Suprapubic skin (tissue), 4 donors: ENCODE results near the gene KCNMB1. TPM values are rescaled to one million over a fixed set of nuclear protein-coding genes. Genes with fewer than 3 reads are reported as not detected.

Experiments
- DNase-seq, 2 donors: peaks; one replicate each; pipeline ENCODE4 v3.0.0-alpha.2; 2019; ENCODE audit warnings: low spot score in 2 of 2
- H3K27ac ChIP-seq: fragments of 200-600 bp; sonication (generic); one replicate; pipeline ENCODE4 v1.5.1; 2019
- H3K27me3 ChIP-seq: fragments of 200-600 bp; sonication (generic); one replicate; pipeline ENCODE4 v1.5.1; 2019
- H3K36me3 ChIP-seq: fragments of 200-600 bp; sonication (generic); one replicate; pipeline ENCODE4 v1.5.1; 2019
- H3K4me1 ChIP-seq: fragments of 200-600 bp; sonication (generic); one replicate; pipeline ENCODE4 v1.5.1; 2019
- H3K4me3 ChIP-seq: fragments of 200-600 bp; sonication (generic); one replicate; pipeline ENCODE4 v1.5.1; 2019; ENCODE audit warnings: mild to moderate bottlenecking
- H3K9me3 ChIP-seq: fragments of 200-600 bp; sonication (generic); one replicate; pipeline ENCODE4 v1.5.1; 2019
- EP300 ChIP-seq: sonication (generic); formaldehyde crosslinking; IDR thresholded peaks from one replicate; pipeline ENCODE4 v1.6.1; 2017; ENCODE audit warnings: antibody characterized with exemption
- POLR2A ChIP-seq, 2 donors: fragments of 450-650 bp; IDR thresholded peaks; one replicate each; pipeline ENCODE4 v1.6.1; 2017; ENCODE audit warnings: antibody characterized with exemption in 2 of 2, mild to moderate bottlenecking in 2 of 2, moderate library complexity in 2 of 2
- POLR2AphosphoS5 ChIP-seq, 3 donors: sonication (generic); formaldehyde crosslinking; IDR thresholded peaks; one replicate each; pipeline ENCODE4 v1.6.1; 2017; ENCODE audit warnings: antibody characterized with exemption in 3 of 3
- WGBS: methylation state at CpG from one replicate; pipeline ENCODE4 v1.1.5; 2018; 5-methylcytosine and 5-hydroxymethylcytosine counted together
- total RNA-seq, 4 donors: library from RNA; depleted of rRNA; stranded (reverse); fragments of >200 nt; gene quantifications; one replicate each; pipeline ENCODE4 v1.1.0, GENCODE V29; 2016
- TF ChIP-seq, protein P1 (sequence below), 2 donors: fragments of 200-600 bp in 1 of 2; fragments of 450-650 bp in 1 of 2; sonication (generic) in 1 of 2; IDR thresholded peaks; one replicate each; pipeline ENCODE4 v1.5.1; 2016 to 2019; ENCODE audit warnings: antibody characterized with exemption in 2 of 2, mild to moderate bottlenecking in 1 of 2, moderate library complexity in 1 of 2

The KCNMB1 gene
- total RNA-seq, 4 donors from 2014 or later, result 1.3 to 3.7 (median 1.9) TPM

GRCh38 chr5:170432669-170433068 lies 43.5 kb upstream of the KCNMB1 start:
- H3K27ac ChIP-seq, result no peak overlapping the region
- TF ChIP-seq POLR2AphosphoS5 (IDR thresholded peaks at IDR 0.05), result no peak
- no peak for TF ChIP-seq EP300
- TF ChIP-seq POLR2A (IDR thresholded peaks at IDR 0.05), result no peak
- TF ChIP-seq, protein P1, sequence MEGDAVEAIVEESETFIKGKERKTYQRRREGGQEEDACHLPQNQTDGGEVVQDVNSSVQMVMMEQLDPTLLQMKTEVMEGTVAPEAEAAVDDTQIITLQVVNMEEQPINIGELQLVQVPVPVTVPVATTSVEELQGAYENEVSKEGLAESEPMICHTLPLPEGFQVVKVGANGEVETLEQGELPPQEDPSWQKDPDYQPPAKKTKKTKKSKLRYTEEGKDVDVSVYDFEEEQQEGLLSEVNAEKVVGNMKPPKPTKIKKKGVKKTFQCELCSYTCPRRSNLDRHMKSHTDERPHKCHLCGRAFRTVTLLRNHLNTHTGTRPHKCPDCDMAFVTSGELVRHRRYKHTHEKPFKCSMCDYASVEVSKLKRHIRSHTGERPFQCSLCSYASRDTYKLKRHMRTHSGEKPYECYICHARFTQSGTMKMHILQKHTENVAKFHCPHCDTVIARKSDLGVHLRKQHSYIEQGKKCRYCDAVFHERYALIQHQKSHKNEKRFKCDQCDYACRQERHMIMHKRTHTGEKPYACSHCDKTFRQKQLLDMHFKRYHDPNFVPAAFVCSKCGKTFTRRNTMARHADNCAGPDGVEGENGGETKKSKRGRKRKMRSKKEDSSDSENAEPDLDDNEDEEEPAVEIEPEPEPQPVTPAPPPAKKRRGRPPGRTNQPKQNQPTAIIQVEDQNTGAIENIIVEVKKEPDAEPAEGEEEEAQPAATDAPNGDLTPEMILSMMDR (IDR thresholded peaks at IDR 0.05), result no peak
- no peaks in the 10 kb centered on the region for H3K4me1 ChIP-seq
- DNase-seq, result no peak
- no peak overlapping the region for H3K4me3 ChIP-seq
- WGBS, result 91% methylated on average over 3 of the region's 3 CpGs
- no peaks in the 10 kb centered on the region for H3K36me3 ChIP-seq
- H3K27me3 ChIP-seq, result no peaks in the 10 kb centered on the region
- no peaks in the 10 kb centered on the region for H3K9me3 ChIP-seq

DNA sequence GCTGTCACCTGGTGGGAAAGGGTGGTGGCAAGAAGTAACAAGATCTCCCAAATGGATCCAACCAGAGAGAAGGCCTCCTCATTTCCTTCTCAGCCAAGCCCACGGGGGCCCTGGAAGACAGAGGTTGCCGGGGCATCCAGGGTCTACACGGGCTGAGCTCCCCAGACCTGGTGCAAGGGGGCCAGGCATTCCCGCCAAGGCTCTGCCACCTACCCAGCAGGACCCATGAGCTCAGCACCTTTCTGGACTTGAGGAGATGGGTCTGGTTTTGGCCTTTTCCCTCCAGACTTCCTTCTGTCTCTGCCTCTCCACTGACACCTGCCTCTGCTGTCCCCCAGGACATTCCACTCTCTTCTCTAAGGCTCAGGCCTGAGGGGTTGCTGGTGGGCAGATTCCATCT lies 42.4 kb upstream of the KCNMB1 start:
- H3K36me3 ChIP-seq, result no peaks in the 10 kb centered on the region
- WGBS, result 100% methylated on average over 2 of the region's 4 CpGs
- no peak overlapping the region for H3K27ac ChIP-seq
- no peak overlapping the region for H3K4me3 ChIP-seq
- no peak for DNase-seq
- no peaks in the 10 kb centered on the region for H3K9me3 ChIP-seq
- H3K27me3 ChIP-seq, result no peaks in the 10 kb centered on the region
- TF ChIP-seq POLR2A (IDR thresholded peaks at IDR 0.05), result no peak
- TF ChIP-seq POLR2AphosphoS5 (IDR thresholded peaks at IDR 0.05), result no peak
- TF ChIP-seq EP300, result no peak
- TF ChIP-seq, protein P1 (IDR thresholded peaks at IDR 0.05), result no peak
- peaks cover 4% of the 10 kb centered on the region for H3K4me1 ChIP-seq

GRCh38 chr5:170430866-170431437 lies 41.8 kb upstream of the KCNMB1 start:
- WGBS, result 68% methylated on average over 10 of the region's 10 CpGs
- no peak for DNase-seq
- Histone ChIP-seq H3K27ac (no peak overlapping the region), H3K4me3 (no peak overlapping the region), H3K9me3 (no peaks in the 10 kb centered on the region), H3K4me1 (peaks cover 4% of the 10 kb centered on the region), H3K27me3 (no peaks in the 10 kb centered on the region), H3K36me3 (no peaks in the 10 kb centered on the region)
- TF ChIP-seq, protein P1 (IDR thresholded peaks at IDR 0.05), result no peak
- TF ChIP-seq POLR2AphosphoS5 (IDR thresholded peaks at IDR 0.05), result no peak
- TF ChIP-seq EP300, result no peak
- no peak for TF ChIP-seq POLR2A (IDR thresholded peaks at IDR 0.05)

DNA sequence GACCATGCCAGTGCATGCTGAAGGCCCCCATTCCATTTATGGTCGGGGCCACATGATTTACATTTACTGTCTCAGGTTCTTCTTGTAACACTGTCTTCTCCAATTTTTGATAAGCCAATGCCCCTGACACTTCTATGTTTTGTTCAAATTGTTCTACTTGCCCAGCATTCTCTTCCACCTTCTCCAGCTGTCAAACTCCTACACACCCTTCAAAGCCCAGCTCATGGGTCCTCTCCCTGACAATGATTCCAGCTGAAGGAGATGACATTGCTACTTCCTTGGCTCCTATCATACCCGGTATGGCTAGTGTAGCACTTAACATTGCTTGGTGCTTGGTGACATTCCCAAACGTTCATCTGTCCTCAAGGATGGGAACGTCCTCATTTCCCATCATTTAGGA lies 41.1 kb upstream of the KCNMB1 start:
- no peaks in the 10 kb centered on the region for H3K36me3 ChIP-seq

GRCh38 chr5:170429014-170429413 lies 39.8 kb upstream of the KCNMB1 start:
- Histone ChIP-seq H3K27me3 (no peaks in the 10 kb centered on the region), H3K36me3 (no peaks in the 10 kb centered on the region), H3K9me3 (no peaks in the 10 kb centered on the region), H3K4me1 (peaks cover 4% of the 10 kb centered on the region), H3K27ac (no peak overlapping the region), H3K4me3 (no peak overlapping the region)
- WGBS, result 77% methylated on average over 7 of the region's 7 CpGs
- DNase-seq, result no peak
- TF ChIP-seq, protein P1 (IDR thresholded peaks at IDR 0.05), result no peak
- TF ChIP-seq EP300, result no peak
- no peak for TF ChIP-seq POLR2AphosphoS5 (IDR thresholded peaks at IDR 0.05)
- no peak for TF ChIP-seq POLR2A (IDR thresholded peaks at IDR 0.05)

More for the DNA sequence above, 41.1 kb upstream of the KCNMB1 start:
- Histone ChIP-seq H3K27ac (no peak overlapping the region), H3K9me3 (no peaks in the 10 kb centered on the region), H3K4me3 (no peak overlapping the region), H3K27me3 (no peaks in the 10 kb centered on the region), H3K4me1 (peaks cover 4% of the 10 kb centered on the region)
- 82% methylated on average over 4 of the region's 4 CpGs for WGBS
- DNase-seq, result no peak
- TF ChIP-seq, protein P1 (IDR thresholded peaks at IDR 0.05), result no peak
- TF ChIP-seq EP300 (no peak), POLR2A (IDR thresholded peaks at IDR 0.05) (no peak), POLR2AphosphoS5 (IDR thresholded peaks at IDR 0.05) (no peak)
